Cardiac muscle cell (in vitro differentiated cells and primary cell): ENCODE results near the gene C19orf25. TPM values are rescaled to one million over a fixed set of nuclear protein-coding genes. Genes with fewer than 3 reads are reported as not detected.

ENCODE experiments used
- DNase-seq, 2 donors: peaks; one replicate each; pipeline versions ENCODE4 v3.0.0 to v3.0.0-alpha.2; 2010 to 2017; ENCODE audit warnings: low read depth in 1 of 2, low spot score in 1 of 2
- H3K27ac ChIP-seq: fragments of 200-600 bp; sonication (generic); 2 replicates; pipeline ENCODE4 v1.5.1; 2016
- H3K27me3 ChIP-seq: fragments of 200-600 bp; sonication (generic); 2 replicates; pipeline ENCODE4 v1.6.0; 2016; ENCODE audit warnings: control low read depth
- H3K36me3 ChIP-seq: fragments of 200-600 bp; sonication (generic); 2 replicates; pipeline ENCODE4 v1.5.1; 2016; ENCODE audit warnings: control low read depth
- H3K4me1 ChIP-seq: fragments of 200-600 bp; sonication (generic); 2 replicates; pipeline ENCODE4 v1.8.1; 2017; ENCODE audit warnings: low read depth, mild to moderate bottlenecking, mixed run types
- H3K4me3 ChIP-seq: fragments of 200-600 bp; sonication (generic); 2 replicates; pipeline ENCODE4 v1.5.1; 2016; ENCODE audit warnings: mild to moderate bottlenecking
- H3K9me3 ChIP-seq: fragments of 200-600 bp; sonication (generic); 2 replicates; pipeline ENCODE4 v1.5.1; 2017; ENCODE audit warnings: low read depth, mild to moderate bottlenecking, control low read depth
- CTCF ChIP-seq: IDR thresholded peaks from 2 replicates; pipeline ENCODE4 v1.5.1; 2012; ENCODE audit warnings: low read depth, mild to moderate bottlenecking, low read length
- polyA plus RNA-seq: library from polyadenylated mRNA; unstranded; fragments of >200 nt; fragmentation: Nextera tagmentation; extraction: Ambion mirVana; gene quantifications from 2 replicates; pipeline ENCODE4 v1.2.1, GENCODE V29; 2016
- total RNA-seq: library from RNA; depleted of rRNA; stranded (reverse); fragments of >200 nt; gene quantifications from 2 replicates; pipeline ENCODE4 v1.2.3, GENCODE V29; 2016

Gene C19orf25
- total and polyA plus RNA-seq, 2 experiments from 2014 or later = 52.4 to 84.9 TPM

- DNase-seq = no peak
- no peaks in the 10 kb centered on the region for H3K9me3 ChIP-seq
- no peaks in the 10 kb centered on the region for H3K36me3 ChIP-seq
- no peak overlapping the region for H3K27ac ChIP-seq
- H3K4me3 ChIP-seq = no peak overlapping the region
- peaks cover 76% of the 10 kb centered on the region for H3K27me3 ChIP-seq
- peaks cover 12% of the 10 kb centered on the region for H3K4me1 ChIP-seq
- TF ChIP-seq CTCF = no peak
Observed at GRCh38 chr19:1466018-1466460, 13.0 kb downstream of the C19orf25 start.

- Histone ChIP-seq H3K4me1 (peaks cover 6% of the 10 kb centered on the region), H3K4me3 (no peak overlapping the region), H3K27ac (no peak overlapping the region), H3K36me3 (no peaks in the 10 kb centered on the region), H3K27me3 (peaks cover 70% of the 10 kb centered on the region), H3K9me3 (no peaks in the 10 kb centered on the region)
- DNase-seq = peak in 1 of 2 donors; percentile 73
- peak; percentile 55 for TF ChIP-seq CTCF
Observed at GRCh38 chr19:1465191-1466016, 13.6 kb downstream of the C19orf25 start.

- no peak for TF ChIP-seq CTCF
- Histone ChIP-seq H3K4me1 (no peaks in the 10 kb centered on the region), H3K9me3 (no peaks in the 10 kb centered on the region), H3K36me3 (no peaks in the 10 kb centered on the region), H3K27ac (no peak overlapping the region), H3K27me3 (peaks cover 61% of the 10 kb centered on the region), H3K4me3 (no peak overlapping the region)
- DNase-seq = no peak
Observed at GRCh38 chr19:1461862-1462261, 17.2 kb downstream of the C19orf25 start.

DNA sequence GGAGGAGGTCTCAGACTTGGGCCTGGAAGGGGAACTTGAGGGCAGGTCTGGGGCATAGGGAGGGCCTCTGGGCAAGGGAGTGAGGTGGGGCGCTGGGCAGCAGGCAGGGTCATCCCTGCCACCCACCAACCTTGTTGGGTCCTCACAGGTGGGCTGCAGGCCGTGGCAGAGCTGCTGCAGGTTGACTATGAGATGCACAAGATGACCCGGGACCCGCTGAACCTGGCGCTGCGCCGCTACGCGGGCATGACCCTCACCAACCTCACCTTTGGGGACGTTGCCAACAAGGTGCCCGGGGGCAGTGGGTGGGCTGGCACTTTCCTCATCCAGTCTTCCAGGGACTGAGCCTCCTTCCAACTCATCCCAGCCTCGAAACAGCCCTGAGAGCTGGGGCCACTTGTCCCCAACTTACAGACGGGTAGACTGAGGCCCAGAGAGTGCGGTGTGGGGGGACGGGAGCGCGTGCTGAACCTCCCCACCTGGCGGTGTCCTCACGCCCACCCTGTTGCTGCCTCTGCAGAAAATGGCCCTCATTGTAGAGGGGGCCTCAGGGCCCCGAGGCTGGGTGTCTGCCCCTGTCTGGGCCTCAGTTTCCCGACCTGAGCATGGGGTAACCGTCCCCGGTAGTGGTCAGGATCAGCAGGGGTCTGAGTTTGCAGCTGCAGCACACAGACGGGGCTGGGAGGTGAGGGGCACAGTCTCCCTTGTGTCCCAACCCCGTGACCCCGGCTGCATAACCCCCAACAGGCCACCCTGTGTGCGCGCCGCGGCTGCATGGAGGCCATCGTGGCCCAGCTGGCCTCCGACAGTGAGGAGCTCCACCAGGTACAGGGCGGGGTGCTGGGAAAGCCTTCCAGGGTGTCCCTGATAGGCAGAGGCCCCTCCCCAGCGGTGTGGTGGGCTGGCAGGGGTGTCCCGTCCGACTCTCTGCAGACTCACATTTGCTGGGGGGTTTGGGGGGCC is 18.7 kb downstream of the C19orf25 start:
- no peak for DNase-seq
- Histone ChIP-seq H3K9me3 (no peaks in the 10 kb centered on the region), H3K4me1 (no peaks in the 10 kb centered on the region), H3K4me3 (no peak overlapping the region), H3K27me3 (peaks cover 61% of the 10 kb centered on the region), H3K27ac (no peak overlapping the region), H3K36me3 (no peaks in the 10 kb centered on the region)
- TF ChIP-seq CTCF = no peak

- Histone ChIP-seq H3K4me3 (no peak overlapping the region), H3K36me3 (no peaks in the 10 kb centered on the region), H3K27me3 (peaks cover 61% of the 10 kb centered on the region), H3K27ac (no peak overlapping the region), H3K9me3 (no peaks in the 10 kb centered on the region), H3K4me1 (no peaks in the 10 kb centered on the region)
- DNase-seq = no peak
- TF ChIP-seq CTCF = no peak
Observed at GRCh38 chr19:1459479-1459878, 19.5 kb downstream of the C19orf25 start.
